Small intestine (tissue), 16 donors: Measurements from ENCODE around the gene HDGFL2. TPM values are rescaled to one million over a fixed set of nuclear protein-coding genes. Genes with fewer than 3 reads are reported as not detected.

Experiments used
- DNase-seq, 2 donors: peaks; one replicate each; pipeline versions ENCODE4 v3.0.0 to v3.0.0-alpha.2; 2013
- FAIRE-seq: peaks from 2 replicates; lab custom pipeline; 2012; peaks lifted over from hg19 to GRCh38; lab: Jason Lieb, UNC
- H3K27ac ChIP-seq, 3 donors: one replicate each; pipeline ENCODE4 v1.5.1; 2013; ENCODE audit warnings: low read length in 2 of 3, mild to moderate bottlenecking in 2 of 3, control low read depth in 1 of 3, inconsistent platforms in 1 of 3, low read depth in 1 of 3, moderate library complexity in 1 of 3
- H3K27me3 ChIP-seq, 3 donors: one replicate each; pipeline ENCODE4 v1.6.1; 2013; ENCODE audit warnings: low read length in 3 of 3, inconsistent platforms in 1 of 3; ENCODE audit not compliant: control insufficient read depth in 3 of 3, insufficient read depth in 3 of 3
- H3K36me3 ChIP-seq, 3 donors: one replicate each; pipeline ENCODE4 v1.6.1; 2013; ENCODE audit warnings: low read length in 3 of 3, inconsistent platforms in 1 of 3, low read depth in 1 of 3, mild to moderate bottlenecking in 1 of 3, moderate library complexity in 1 of 3; ENCODE audit not compliant: control insufficient read depth in 3 of 3, insufficient read depth in 2 of 3
- H3K4me1 ChIP-seq, 3 donors: one replicate each; pipeline ENCODE4 v1.6.1; 2013; ENCODE audit warnings: low read length in 2 of 3, inconsistent platforms in 1 of 3, low read depth in 1 of 3, mild to moderate bottlenecking in 1 of 3, moderate library complexity in 1 of 3; ENCODE audit not compliant: control insufficient read depth in 3 of 3, insufficient read depth in 2 of 3
- H3K4me3 ChIP-seq, 3 donors: one replicate each; pipeline ENCODE4 v1.5.1; 2013; ENCODE audit warnings: low read length in 3 of 3, control low read depth in 1 of 3, inconsistent platforms in 1 of 3, low read depth in 1 of 3, mild to moderate bottlenecking in 1 of 3, moderate library complexity in 1 of 3
- H3K9me3 ChIP-seq, 2 donors: one replicate each; pipeline ENCODE4 v1.6.1; 2013; ENCODE audit warnings: low read depth in 1 of 2, low read length in 1 of 2; ENCODE audit not compliant: control insufficient read depth in 2 of 2, insufficient read depth in 1 of 2
- WGBS, 3 donors: extraction: QIAGEN DNeasy Blood & Tissue Kit; methylation state at CpG; one replicate each; pipeline ENCODE4 v1.1.7; 2013; 5-methylcytosine and 5-hydroxymethylcytosine counted together
- long read RNA-seq, 10 donors: transcript quantifications; one replicate each; lab custom pipeline, GENCODE V29; 2026
- polyA plus RNA-seq, 4 donors: library from polyadenylated mRNA; stranded (reverse) in 3 of 4; unstranded in 1 of 4; fragments of 200-250 nt in 3 of 4; fragments of 120-200 nt in 1 of 4; gene quantifications; one replicate each; pipeline versions ENCODE4 v1.2.1 to v1.2.3, GENCODE V29; 2013
- donor health status: healthy with polysubstance abuse.
- donor health status: control.
- donor health status: control.
- donor health status: Bipolar disorder and iron deficiency.
- donor health status: healthy.

HDGFL2 gene
- 10 to 100 TPM; 18.4 to 40.2 (median 28.5) TPM for polyA plus RNA-seq
- long read RNA-seq, donor 1 = 0 reads
- long read RNA-seq, donor 2, partial matches to known transcripts = 0 of 2 reads
- long read RNA-seq, donor 2, other reads (novel, unspliced or antisense) = 0 of 2 reads
- long read RNA-seq, donor 3, partial matches to known transcripts = 0 of 1 reads
- long read RNA-seq, donor 3, other reads (novel, unspliced or antisense) = 0 of 1 reads
- long read RNA-seq, donor 4 = 0 reads
- long read RNA-seq, donor 5 = 0 reads
- long read RNA-seq, donor 6, transcript HDGFL2-208 (16 exons, 2,281 nt) = major isoform, 6 of 6 reads
- long read RNA-seq, donor 6, partial matches to known transcripts = 0 of 6 reads
- long read RNA-seq, donor 6, other reads (novel, unspliced or antisense) = 0 of 6 reads
- long read RNA-seq, donor 7, transcript HDGFL2-208 (16 exons, 2,281 nt) = major isoform, 8 of 20 reads
- long read RNA-seq, donor 7, partial matches to known transcripts = 8 of 20 reads
- long read RNA-seq, donor 7, other reads (novel, unspliced or antisense) = 0 of 20 reads
- long read RNA-seq, donor 8 = 0 reads
- long read RNA-seq, donor 9 = 0 reads
- long read RNA-seq, donor 10, transcript HDGFL2-208 (16 exons, 2,281 nt) = major isoform, 7 of 9 reads
- long read RNA-seq, donor 10, partial matches to known transcripts = 0 of 9 reads
- long read RNA-seq, donor 10, other reads (novel, unspliced or antisense) = 0 of 9 reads

DNA sequence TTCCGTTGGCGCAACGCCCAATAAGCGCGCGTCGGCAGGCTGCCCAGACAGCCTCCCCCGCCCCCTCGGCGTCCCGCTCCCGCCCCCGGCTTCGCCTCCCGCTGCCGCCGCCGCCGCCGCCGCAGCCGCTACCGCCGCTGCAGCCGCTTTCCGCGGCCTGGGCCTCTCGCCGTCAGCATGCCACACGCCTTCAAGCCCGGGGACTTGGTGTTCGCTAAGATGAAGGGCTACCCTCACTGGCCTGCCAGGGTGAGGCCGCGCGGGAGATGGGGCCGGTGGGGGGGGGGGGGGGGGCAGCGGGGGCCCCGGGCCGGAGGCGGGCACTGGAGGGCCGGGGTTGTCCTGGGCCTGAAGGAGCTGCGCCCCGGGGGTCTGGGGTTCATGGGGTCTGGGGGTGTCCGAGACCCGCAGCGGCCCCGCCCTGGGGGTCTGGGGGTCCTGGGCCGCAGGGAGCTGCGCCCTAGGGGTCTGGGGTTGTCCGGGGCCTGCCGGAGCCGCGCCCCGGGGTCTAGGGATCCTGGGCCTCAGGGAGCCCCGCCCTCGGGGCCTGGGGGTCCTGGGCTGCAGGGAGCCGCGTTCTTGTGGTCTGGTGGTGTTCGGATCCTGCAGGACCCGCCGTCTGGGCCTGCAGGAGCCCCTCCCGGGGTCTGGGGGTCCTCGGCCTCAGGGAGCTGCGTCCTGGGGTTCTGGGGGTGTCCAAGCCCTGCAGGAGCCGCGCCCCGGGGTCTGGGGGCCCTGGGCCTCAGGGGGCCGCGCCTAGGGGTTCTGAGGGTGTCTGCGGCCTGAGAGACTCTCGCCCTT, at the start of gene HDGFL2:
TSS of gene HDGFL2 (plus strand) at position 124 of the 801 bp plus-strand sequence. CDS start at position 178, 54 bp downstream.
- Histone ChIP-seq H3K27ac (peak within 1 kb of the TSS; percentile 79 to 98 (median 79)), H3K9me3 (no peaks in the 10 kb centered on the region), H3K27me3 (no peaks in the 10 kb centered on the region), H3K4me1 (peaks cover 0 to 15% (median 6%) of the 10 kb centered on the region in 3 donors), H3K4me3 (peak within 1 kb of the TSS; percentile 84 to 94 (median 85)), H3K36me3 (peaks cover 4 to 19% (median 6%) of the 10 kb centered on the region in 3 donors)
- no peak for DNase-seq
- WGBS, 3 donors = 0 to 1% (median 1%) methylated on average over 48 to 71 of the region's 71 CpGs
- FAIRE-seq = no peak

DNA sequence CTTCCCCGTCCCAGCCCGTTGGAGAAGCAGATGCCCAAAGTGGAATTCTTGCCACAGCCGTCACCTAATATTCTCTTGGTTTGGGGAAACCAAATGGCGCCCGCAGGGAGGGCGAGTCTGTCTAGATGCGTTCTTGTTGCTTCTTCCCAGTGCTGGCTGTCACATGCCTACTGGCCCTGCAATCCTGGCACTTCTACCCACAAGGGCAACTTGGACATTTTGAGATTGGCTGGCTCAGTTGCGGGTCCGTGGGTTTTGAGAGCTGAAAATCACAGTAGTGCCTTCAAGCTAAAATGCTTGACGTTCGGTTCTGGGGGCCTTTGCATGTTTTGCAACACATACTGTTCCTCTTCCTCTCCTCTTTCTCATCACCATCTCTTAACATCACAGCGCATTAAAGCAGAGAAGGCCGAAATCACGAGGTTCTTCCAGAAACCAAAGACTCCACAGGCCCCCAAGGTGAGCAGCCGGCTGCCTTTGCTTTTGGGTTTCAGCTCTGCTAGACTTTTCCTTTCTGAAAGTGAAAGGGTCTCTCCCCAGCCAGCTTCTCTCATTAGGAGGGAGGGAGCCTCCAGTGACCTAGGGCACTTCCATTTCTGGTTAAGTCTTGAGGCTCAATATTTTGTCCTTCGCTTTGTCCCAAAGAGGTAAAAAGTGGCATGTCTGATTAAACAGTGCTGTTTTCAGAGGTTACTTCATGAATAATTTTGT, 48.5 kb upstream of the HDGFL2 start:
- Histone ChIP-seq H3K9me3 (no peaks in the 10 kb centered on the region), H3K27ac (no peak overlapping the region), H3K27me3 (no peaks in the 10 kb centered on the region), H3K4me1 (no peaks in the 10 kb centered on the region), H3K4me3 (no peak overlapping the region), H3K36me3 (peaks cover 0 to 51% (median 3%) of the 10 kb centered on the region in 3 donors)
- DNase-seq = no peak
- FAIRE-seq = no peak
- WGBS, 3 donors = 89 to 96% (median 91%) methylated on average over 16 of the region's 16 CpGs

DNA sequence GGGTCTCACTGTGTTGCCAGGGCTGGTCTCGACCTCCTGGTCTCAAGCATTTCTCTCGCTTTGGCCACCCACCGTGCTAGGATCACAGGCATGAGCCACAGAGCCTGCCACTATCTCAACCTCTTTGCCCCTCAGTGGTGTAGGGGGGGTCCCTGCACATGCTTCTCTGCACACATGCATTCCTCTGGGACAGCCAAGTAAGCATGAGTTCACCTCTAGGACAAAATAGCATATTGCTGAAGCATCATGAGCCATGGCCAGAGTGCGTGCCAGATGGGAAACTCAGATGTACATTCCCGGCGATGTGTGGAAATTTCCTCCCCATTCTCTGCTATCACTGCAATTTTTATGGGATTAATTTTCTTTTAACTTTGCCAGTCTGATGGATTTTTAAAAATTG, 46.6 kb upstream of the HDGFL2 start:
- FAIRE-seq (no peak), DNase-seq (no peak)
- Histone ChIP-seq H3K27me3 (no peaks in the 10 kb centered on the region), H3K4me1 (no peaks in the 10 kb centered on the region), H3K4me3 (no peak overlapping the region), H3K27ac (no peak overlapping the region), H3K9me3 (no peaks in the 10 kb centered on the region), H3K36me3 (peaks cover 0 to 59% (median 3%) of the 10 kb centered on the region in 3 donors)
- 94 to 99% (median 97%) methylated on average over 6 of the region's 6 CpGs for WGBS, 3 donors

DNA sequence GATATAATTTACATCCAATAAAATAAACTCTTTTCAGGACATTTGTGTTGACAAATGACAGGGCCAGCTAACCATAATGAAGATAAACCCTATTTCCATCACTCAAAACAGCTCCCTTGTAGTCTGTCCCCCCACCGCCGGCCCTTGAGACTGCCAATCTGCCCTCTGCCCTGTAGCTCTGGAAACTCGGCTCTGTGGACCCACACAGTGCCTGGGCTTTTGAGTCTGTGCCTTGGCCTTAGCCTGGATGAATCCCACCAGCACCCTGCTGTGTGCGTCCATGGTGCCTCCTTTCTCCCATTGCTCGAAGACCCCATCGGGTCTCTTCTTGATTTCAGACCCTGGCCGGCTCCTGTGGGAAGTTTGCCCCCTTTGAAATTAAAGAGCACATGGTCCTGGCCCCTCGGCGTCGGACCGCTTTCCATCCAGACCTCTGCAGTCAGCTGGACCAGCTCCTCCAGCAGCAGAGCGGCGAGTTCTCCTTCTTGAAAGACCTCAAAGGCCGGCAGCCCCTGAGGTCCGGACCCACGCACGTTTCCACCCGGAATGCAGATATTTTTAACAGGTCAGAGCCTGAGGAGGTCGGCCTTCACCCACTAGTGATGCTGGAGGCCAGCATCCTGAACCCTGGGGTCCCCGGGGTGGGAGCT, 43.6 kb upstream of the HDGFL2 start:
- Histone ChIP-seq H3K4me3 (no peak overlapping the region), H3K4me1 (no peaks in the 10 kb centered on the region), H3K27ac (no peak overlapping the region), H3K9me3 (no peaks in the 10 kb centered on the region), H3K27me3 (no peaks in the 10 kb centered on the region), H3K36me3 (peaks cover 0 to 68% (median 6%) of the 10 kb centered on the region in 3 donors)
- FAIRE-seq = no peak
- 94 to 96% (median 96%) methylated on average over 20 of the region's 20 CpGs for WGBS, 3 donors
- DNase-seq = no peak

DNA sequence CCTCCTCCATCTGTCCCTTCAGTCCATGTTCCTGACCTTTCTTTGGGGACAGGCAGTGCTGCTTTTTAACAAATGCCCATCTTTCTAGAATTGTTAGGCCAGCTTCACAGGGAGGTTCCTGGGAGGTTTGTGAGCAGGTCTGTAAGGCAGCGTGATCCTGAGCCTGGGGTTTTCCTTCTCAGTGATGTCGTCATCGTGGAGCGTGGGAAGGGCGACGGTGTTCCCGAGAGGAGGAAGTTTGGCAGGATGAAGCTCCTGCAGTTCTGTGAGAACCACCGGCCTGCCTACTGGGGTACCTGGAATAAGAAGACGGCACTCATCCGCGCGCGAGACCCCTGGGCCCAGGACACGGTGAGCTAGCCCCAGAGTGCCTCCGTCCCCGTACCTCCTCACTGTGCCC, 42.8 kb upstream of the HDGFL2 start:
- Histone ChIP-seq H3K9me3 (no peaks in the 10 kb centered on the region), H3K4me1 (no peaks in the 10 kb centered on the region), H3K27ac (no peak overlapping the region), H3K27me3 (no peaks in the 10 kb centered on the region), H3K4me3 (no peak overlapping the region), H3K36me3 (peaks cover 3 to 68% (median 3%) of the 10 kb centered on the region in 3 donors)
- FAIRE-seq (no peak), DNase-seq (no peak)
- 92 to 97% (median 92%) methylated on average over 13 to 16 of the region's 16 CpGs for WGBS, 3 donors

DNA sequence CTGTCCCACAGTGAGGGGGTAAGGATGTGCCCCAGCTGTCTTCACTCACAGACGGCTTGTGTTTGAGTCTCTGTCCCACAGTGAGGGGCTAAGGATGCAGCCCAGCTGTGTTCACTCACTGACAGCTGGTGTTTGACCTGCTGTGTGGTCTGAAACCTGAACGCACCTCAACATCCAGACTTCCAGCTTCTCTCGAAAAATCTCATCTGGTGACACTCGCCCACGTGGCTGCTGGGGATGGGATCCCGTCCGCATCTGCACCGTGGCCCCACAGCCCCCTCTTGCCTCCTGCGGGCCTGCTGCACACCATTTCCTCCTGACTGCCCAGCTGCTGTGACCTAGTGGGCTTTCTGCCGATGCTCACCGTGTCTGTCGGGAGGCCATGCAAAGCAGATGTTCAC, 42.3 kb upstream of the HDGFL2 start:
- no peaks in the 10 kb centered on the region for H3K4me1 ChIP-seq
- H3K4me3 ChIP-seq = no peak overlapping the region
- WGBS, 3 donors = 76 to 96% (median 88%) methylated on average over 12 of the region's 12 CpGs
- no peak overlapping the region for H3K27ac ChIP-seq
- peaks cover 3 to 70% (median 3%) of the 10 kb centered on the region in 3 donors for H3K36me3 ChIP-seq
- DNase-seq (no peak), FAIRE-seq (no peak)
- no peaks in the 10 kb centered on the region for H3K27me3 ChIP-seq
- H3K9me3 ChIP-seq = no peaks in the 10 kb centered on the region

DNA sequence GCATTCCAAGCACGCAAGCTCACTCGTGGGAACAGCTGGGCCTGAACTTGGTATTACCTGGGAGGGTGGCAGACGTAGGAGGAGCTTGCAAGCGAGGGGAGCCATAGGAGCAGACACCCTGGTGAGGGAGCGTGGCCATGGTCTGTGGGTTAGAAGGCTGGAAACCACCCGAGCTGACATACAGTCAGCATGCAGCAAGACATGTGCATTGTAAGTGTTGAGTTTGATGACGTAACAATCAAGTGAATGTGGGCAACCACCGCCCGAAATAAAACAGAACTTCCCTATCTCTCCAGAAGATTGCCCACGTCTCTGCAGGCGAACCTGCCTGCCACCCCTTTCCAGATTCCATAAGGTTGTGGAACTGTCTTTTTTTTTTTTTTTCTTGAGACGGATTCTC, 41.3 kb upstream of the HDGFL2 start:
- WGBS, 3 donors = 86 to 91% (median 88%) methylated on average over 12 of the region's 12 CpGs
- FAIRE-seq = no peak
- Histone ChIP-seq H3K36me3 (peaks cover 3 to 73% (median 3%) of the 10 kb centered on the region in 3 donors), H3K9me3 (no peaks in the 10 kb centered on the region), H3K4me1 (no peaks in the 10 kb centered on the region), H3K27me3 (no peaks in the 10 kb centered on the region), H3K27ac (no peak overlapping the region), H3K4me3 (no peak overlapping the region)
- no peak for DNase-seq
